IMR-90 (cell line): Measurements from ENCODE around the gene OGA. TPM values are rescaled to one million over a fixed set of nuclear protein-coding genes. Genes with fewer than 3 reads are reported as not detected.

ENCODE experiments used
- ATAC-seq: fragments of 200-7000 bp; cut with Tn5 transposase; 2 replicates; pipeline ENCODE4 v1.9.1; 2020; ENCODE audit warnings: low read depth, mild to moderate bottlenecking, moderate library complexity
- BruUV-seq: library from RNA; stranded (reverse); fragments of 400-500 nt; replicated peaks from 2 replicates; lab custom pipeline; 2021; lab: Mats Ljungman, UMichigan
- CTCF ChIA-PET: fragments of 300-600 bp; formaldehyde crosslinking; extraction: SDS; loops from one replicate; lab custom pipeline; 2021; ENCODE audit warnings: antibody characterized with exemption; lab: Yijun Ruan, JAX
- POLR2A ChIA-PET: fragments of 300-600 bp; sonication (Branson Sonifier 250); formaldehyde crosslinking; loops from one replicate; lab custom pipeline; 2022; ENCODE audit warnings: antibody characterized with exemption; ENCODE audit not compliant: unreplicated experiment; lab: Charles Lee
- DNase-seq: peaks from one replicate; pipeline ENCODE4 v3.0.0; 2013
- H2AFZ ChIP-seq: replicated peaks from 2 replicates; pipeline ENCODE3; 2013; ENCODE audit warnings: low read length, mild to moderate bottlenecking; ENCODE audit not compliant: poor library complexity
- H2AK5ac ChIP-seq: 2 replicates; pipeline ENCODE4 v1.6.1; 2013; ENCODE audit warnings: low read depth, low read length, inconsistent platforms
- H2AK9ac ChIP-seq: replicated peaks from 2 replicates; pipeline ENCODE3; 2013; ENCODE audit warnings: mild to moderate bottlenecking, low read depth, low read length, moderate library complexity; ENCODE audit not compliant: poor library complexity
- H2BK120ac ChIP-seq: 2 replicates; pipeline ENCODE4 v1.6.1; 2013; ENCODE audit warnings: low read depth, low read length, inconsistent platforms
- H2BK15ac ChIP-seq: 3 replicates; pipeline ENCODE4 v1.6.1; 2013; ENCODE audit warnings: low read depth, low read length, inconsistent platforms
- H2BK20ac ChIP-seq: 2 replicates; pipeline ENCODE4 v1.6.1; 2013; ENCODE audit warnings: low read depth, mild to moderate bottlenecking, inconsistent platforms, low read length, moderate library complexity
- H2BK5ac ChIP-seq: 2 replicates; pipeline ENCODE4 v1.6.1; 2013; ENCODE audit warnings: mild to moderate bottlenecking, low read depth, low read length, inconsistent platforms; ENCODE audit not compliant: poor library complexity, severe bottlenecking
- H3K14ac ChIP-seq: replicated peaks from 2 replicates; pipeline ENCODE4 v1.6.1; 2013; ENCODE audit warnings: low read depth, low read length, inconsistent platforms
- H3K18ac ChIP-seq: 2 replicates; pipeline ENCODE4 v1.6.1; 2013; ENCODE audit warnings: low read depth, low read length, control low read depth
- H3K23ac ChIP-seq: 2 replicates; pipeline ENCODE4 v1.6.1; 2013; ENCODE audit warnings: low read depth, low read length, inconsistent platforms
- H3K27ac ChIP-seq: 2 replicates; pipeline ENCODE4 v1.5.1; 2013; ENCODE audit warnings: mild to moderate bottlenecking, control low read depth, low read length; ENCODE audit not compliant: insufficient read depth
- H3K27me3 ChIP-seq: 2 replicates; pipeline ENCODE4 v1.6.1; 2013; ENCODE audit warnings: low read length; ENCODE audit not compliant: control insufficient read depth, insufficient read depth
- H3K36me3 ChIP-seq: 2 replicates; pipeline ENCODE4 v1.6.1; 2013; ENCODE audit warnings: low read length, mixed read lengths; ENCODE audit not compliant: control insufficient read depth, insufficient read depth
- H3K4ac ChIP-seq: 2 replicates; pipeline ENCODE4 v1.6.1; 2013; ENCODE audit warnings: low read depth, low read length, inconsistent platforms
- H3K4me1 ChIP-seq: 2 replicates; pipeline ENCODE4 v1.6.1; 2013; ENCODE audit warnings: low read length, mixed read lengths; ENCODE audit not compliant: control insufficient read depth, insufficient read depth
- H3K4me2 ChIP-seq: 2 replicates; pipeline ENCODE4 v1.6.1; 2013; ENCODE audit warnings: low read depth, mild to moderate bottlenecking, control low read depth, low read length, moderate library complexity
- H3K4me3 ChIP-seq: 2 replicates; pipeline ENCODE4 v1.5.1; 2013; ENCODE audit warnings: low read depth, mild to moderate bottlenecking, control low read depth, low read length, moderate library complexity; ENCODE audit not compliant: insufficient read depth
- H3K56ac ChIP-seq: 2 replicates; pipeline ENCODE4 v1.6.1; 2013; ENCODE audit warnings: low read length, inconsistent platforms; ENCODE audit not compliant: insufficient read depth; ENCODE audit errors: extremely low read depth
- H3K79me1 ChIP-seq, 2 experiments: 2 replicates each; pipeline ENCODE4 v1.6.1; 2013; ENCODE audit warnings: low read length in 2 of 2, inconsistent platforms in 1 of 2, low read depth in 1 of 2
- H3K9ac ChIP-seq: 2 replicates; pipeline ENCODE4 v1.6.1; 2013; ENCODE audit warnings: low read depth, low read length, control low read depth
- H3K9me1 ChIP-seq: 2 replicates; pipeline ENCODE4 v1.6.1; 2013; ENCODE audit warnings: low read length, inconsistent platforms; ENCODE audit not compliant: insufficient read depth
- H3K9me3 ChIP-seq: 2 replicates; pipeline ENCODE4 v1.6.1; 2013; ENCODE audit warnings: low read length; ENCODE audit not compliant: control insufficient read depth, insufficient read depth
- H4K20me1 ChIP-seq: 2 replicates; pipeline ENCODE4 v1.6.1; 2013; ENCODE audit warnings: low read length, inconsistent platforms; ENCODE audit not compliant: insufficient read depth
- H4K5ac ChIP-seq: 2 replicates; pipeline ENCODE4 v1.6.1; 2013; ENCODE audit warnings: mild to moderate bottlenecking, low read depth, low read length, control low read depth
- H4K8ac ChIP-seq, 2 experiments: 2 replicates each; pipeline ENCODE4 v1.6.1; 2013; ENCODE audit warnings: low read depth in 2 of 2, low read length in 2 of 2, control low read depth in 1 of 2, inconsistent platforms in 1 of 2
- H4K91ac ChIP-seq: 2 replicates; pipeline ENCODE4 v1.6.1; 2013; ENCODE audit warnings: low read depth, low read length, inconsistent platforms; ENCODE audit not compliant: insufficient read depth
- CTCF ChIP-seq: conservative IDR thresholded peaks from 2 replicates; pipeline ENCODE4 v1.5.1; 2012; ENCODE audit warnings: mild to moderate bottlenecking, low read depth, low read length, improper control_type of control experiment
- MAFK ChIP-seq: IDR thresholded peaks from 2 replicates; pipeline ENCODE4 v1.6.1; 2012; ENCODE audit warnings: low read depth, low read length, improper control_type of control experiment
- MXI1 ChIP-seq: IDR thresholded peaks from 2 replicates; pipeline ENCODE4 v1.6.1; 2012; ENCODE audit warnings: low read depth, mild to moderate bottlenecking, low read length, moderate library complexity, borderline replicate concordance
- RAD21 ChIP-seq: IDR thresholded peaks from 2 replicates; pipeline ENCODE4 v1.6.1; 2012; ENCODE audit warnings: low read length, improper control_type of control experiment
- RFX5 ChIP-seq: IDR thresholded peaks from 2 replicates; pipeline ENCODE4 v1.8.0; 2012; ENCODE audit warnings: low read depth, mild to moderate bottlenecking, low read length, moderate library complexity
- SMC3 ChIP-seq: fragments of 150-350 bp; IDR thresholded peaks from 2 replicates; pipeline ENCODE4 v1.6.1; 2016; ENCODE audit warnings: low read depth, mild to moderate bottlenecking, antibody characterized with exemption, low read length, moderate library complexity
- USF2 ChIP-seq: fragments of 150-350 bp; IDR thresholded peaks from 2 replicates; pipeline ENCODE4 v1.6.1; 2017; ENCODE audit warnings: mild to moderate bottlenecking, antibody characterized with exemption, low read length, low read depth
- WGBS, 2 experiments: methylation state at CpG; one replicate each; pipeline versions ENCODE4 v1.1.5 to v1.1.7; 2013; ENCODE audit warnings: missing lambda C conversion rate in 2 of 2; ENCODE audit not compliant: insufficient read length in 1 of 2; ENCODE audit errors: extremely low coverage in 2 of 2; 5-methylcytosine and 5-hydroxymethylcytosine counted together
- dilution Hi-C: fragments of 300-500 bp; cut with HindIII; formaldehyde crosslinking; loops from one replicate; pipeline ENCODE4 v1.14.3; 2018; ENCODE audit warnings: low sequenced_read_pairs; ENCODE audit not compliant: unreplicated experiment
- in situ Hi-C: fragments of 300-500 bp; cut with MboI; formaldehyde crosslinking; loops from 3 replicates; pipeline ENCODE4 v1.14.3; 2019; ENCODE audit warnings: low sequenced_read_pairs, inconsistent platforms, mixed read lengths
- intact Hi-C: fragments of 100-400 bp; cut with micrococcal nuclease; formaldehyde crosslinking; loops from 2 replicates; pipeline ENCODE4 v1.10.0; 2022
- polyA plus RNA-seq, 3 experiments: library from polyadenylated mRNA; depleted of rRNA; stranded (reverse); fragments of >200 nt; gene quantifications; 2 replicates each; pipeline ENCODE4 v1.2.3, GENCODE V29; 2012; ENCODE audit warnings: low replicate concordance in 1 of 3
- total RNA-seq: library from RNA; depleted of rRNA; stranded (reverse); fragments of >200 nt; gene quantifications from 2 replicates; pipeline ENCODE4 v1.2.3, GENCODE V29; 2012

OGA gene
- total and polyA plus RNA-seq, 2 of the 4 experiments (the other 2 are of a cell fraction), result 42.5 to 62.9 TPM

GRCh38 chr10:101773923-101774588 is 44.2 kb downstream of the OGA start:
- no peak overlapping the region for H3K4ac ChIP-seq
- H3K27me3 ChIP-seq, result peaks cover 80% of the 10 kb centered on the region
- no peak overlapping the region for H3K14ac ChIP-seq
- ChIA-PET POLR2A (no interaction called here), CTCF (interaction anchor here (0.6 to 2.6 kb wide), 2 partner anchors 29 to 171 kb away, joined by 3 to 6 read pairs; no protein-coding TSS in a partner anchor)
- no peak overlapping the region for H3K4me2 ChIP-seq
- H2BK5ac ChIP-seq, result no peak overlapping the region
- H3K9ac ChIP-seq, result no peak overlapping the region
- H3K36me3 ChIP-seq, result no peaks in the 10 kb centered on the region; the same call in 1 of the 2 replicates
- no peak overlapping the region for H3K23ac ChIP-seq
- BruUV-seq, result no TSS peak
- peaks cover 2% of the 10 kb centered on the region; the same call in 1 of the 2 replicates for H3K4me1 ChIP-seq
- no peak overlapping the region for H3K4me3 ChIP-seq
- no peaks in the 10 kb centered on the region for H3K9me1 ChIP-seq
- H3K18ac ChIP-seq, result no peak overlapping the region
- no peak overlapping the region for H2BK20ac ChIP-seq
- H3K9me3 ChIP-seq, result no peaks in the 10 kb centered on the region
- no peak overlapping the region for H2AK5ac ChIP-seq
- dilution Hi-C loops, result no loop called here
- intact Hi-C loops, result no loop called here
- in situ Hi-C loops, result no loop called here
- H2BK15ac ChIP-seq, result no peak overlapping the region
- no peak overlapping the region for H2AK9ac ChIP-seq
- no peak overlapping the region for H4K8ac ChIP-seq
- H3K56ac ChIP-seq, result no peak overlapping the region
- no peak for ATAC-seq
- H3K27ac ChIP-seq, result no peak overlapping the region
- TF ChIP-seq USF2 (no peak), CTCF (no peak), RAD21 (no peak), SMC3 (no peak), MXI1 (no peak), RFX5 (no peak), MAFK (no peak)
- WGBS, 2 experiments, result 0% methylated on average over 1 of the region's 13 CpGs; no CpG with 5 or more reads in 1 of the 2 experiments
- no peak for DNase-seq
- H4K5ac ChIP-seq, result no peak overlapping the region
- H4K91ac ChIP-seq, result no peak overlapping the region
- H2BK120ac ChIP-seq, result no peak overlapping the region
- peaks cover 14% of the 10 kb centered on the region for H4K20me1 ChIP-seq
- H2AFZ ChIP-seq, result no peak overlapping the region
- no peaks in the 10 kb centered on the region for H3K79me1 ChIP-seq
